Hepatocyte (in vitro differentiated cells): ENCODE data around the gene PEDS1. TPM values are rescaled to one million over a fixed set of nuclear protein-coding genes. Genes with fewer than 3 reads are reported as not detected.

Source experiments
- DNase-seq: peaks from one replicate; pipeline ENCODE4 v3.0.0-alpha.2; 2016; ENCODE audit warnings: low spot score
- H2AFZ ChIP-seq: fragments of 200-600 bp; sonication (generic); 2 replicates; pipeline ENCODE4 v1.6.0; 2016; ENCODE audit warnings: antibody characterized with exemption, mild to moderate bottlenecking
- H3K27ac ChIP-seq: fragments of 200-600 bp; sonication (generic); 2 replicates; pipeline ENCODE4 v1.5.1; 2016; ENCODE audit warnings: mild to moderate bottlenecking
- H3K27me3 ChIP-seq: fragments of 200-600 bp; sonication (generic); 2 replicates; pipeline ENCODE4 v1.6.1; 2016
- H3K36me3 ChIP-seq: fragments of 200-600 bp; sonication (generic); replicated peaks from 2 replicates; pipeline ENCODE4 v1.5.1; 2016; ENCODE audit warnings: low read depth; ENCODE audit not compliant: insufficient read depth
- H3K4me1 ChIP-seq: fragments of 200-600 bp; sonication (generic); 2 replicates; pipeline ENCODE4 v1.5.1; 2016; ENCODE audit warnings: mild to moderate bottlenecking, moderate library complexity; ENCODE audit not compliant: insufficient read depth
- H3K4me2 ChIP-seq: fragments of 200-600 bp; sonication (generic); 2 replicates; pipeline ENCODE4 v1.6.0; 2016
- H3K4me3 ChIP-seq: fragments of 200-600 bp; sonication (generic); 2 replicates; pipeline ENCODE4 v1.5.1; 2016; ENCODE audit warnings: mild to moderate bottlenecking
- H3K79me2 ChIP-seq: fragments of 200-600 bp; sonication (generic); 2 replicates; pipeline ENCODE4 v1.6.0; 2017; ENCODE audit warnings: mild to moderate bottlenecking
- H3K9me2 ChIP-seq: fragments of 200-600 bp; sonication (generic); replicated peaks from 2 replicates; pipeline ENCODE4 v1.6.0; 2017; ENCODE audit warnings: mild to moderate bottlenecking; ENCODE audit not compliant: insufficient read depth
- H3K9me3 ChIP-seq: fragments of 200-600 bp; sonication (generic); 2 replicates; pipeline ENCODE4 v1.5.1; 2016; ENCODE audit warnings: low read depth, mild to moderate bottlenecking
- H4K20me1 ChIP-seq: fragments of 200-600 bp; sonication (generic); 2 replicates; pipeline ENCODE4 v1.6.0; 2016; ENCODE audit warnings: mild to moderate bottlenecking; ENCODE audit not compliant: insufficient read depth, poor library complexity, severe bottlenecking
- CTCF ChIP-seq: fragments of 200-600 bp; sonication (generic); IDR thresholded peaks from 2 replicates; pipeline ENCODE4 v1.5.1; 2016; ENCODE audit warnings: antibody characterized with exemption, mild to moderate bottlenecking; ENCODE audit not compliant: poor library complexity
- EZH2 ChIP-seq: fragments of 200-600 bp; sonication (generic); IDR thresholded peaks from 2 replicates; pipeline ENCODE4 v1.6.1; 2016; ENCODE audit warnings: antibody characterized with exemption, mild to moderate bottlenecking, borderline replicate concordance
- EZH2phosphoT487 ChIP-seq: fragments of 200-600 bp; sonication (generic); IDR thresholded peaks from one replicate; pipeline ENCODE4 v1.6.1; 2018; ENCODE audit warnings: antibody characterized with exemption, mild to moderate bottlenecking, low read depth, moderate library complexity; ENCODE audit not compliant: unreplicated experiment, severe bottlenecking
- WGBS: methylation state at CpG from one replicate; pipeline ENCODE4 v1.1.6; 2016; ENCODE audit warnings: low lambda C conversion rate; ENCODE audit errors: missing lambda C conversion rate; 5-methylcytosine and 5-hydroxymethylcytosine counted together
- polyA plus RNA-seq: library from polyadenylated mRNA; unstranded; fragments of >200 nt; fragmentation: Nextera tagmentation; extraction: Ambion mirVana; gene quantifications from 2 replicates; pipeline ENCODE4 v1.2.1, GENCODE V29; 2016
- total RNA-seq: library from RNA; depleted of rRNA; stranded (reverse); fragments of >200 nt; gene quantifications from 2 replicates; pipeline ENCODE4 v1.2.3, GENCODE V29; 2014

Gene PEDS1
- total and polyA plus RNA-seq, 2 experiments from 2014 or later: 24.5 to 46.2 TPM

GRCh38 chr20:50121858-50122271, 31.7 kb downstream of the PEDS1 start:
- no peak overlapping the region for H2AFZ ChIP-seq
- H3K4me3 ChIP-seq: no peak overlapping the region
- WGBS: 55% methylated on average over 4 of the region's 4 CpGs
- no peaks in the 10 kb centered on the region for H4K20me1 ChIP-seq
- peak overlapping the region; percentile 12 for H3K27ac ChIP-seq
- TF ChIP-seq CTCF (no peak), EZH2phosphoT487 (no peak), EZH2 (no peak)
- H3K79me2 ChIP-seq: no peaks in the 10 kb centered on the region
- H3K4me2 ChIP-seq: no peak overlapping the region
- no peaks in the 10 kb centered on the region for H3K9me2 ChIP-seq
- no peaks in the 10 kb centered on the region for H3K36me3 ChIP-seq
- no peak for DNase-seq
- peaks cover 3% of the 10 kb centered on the region for H3K4me1 ChIP-seq
- no peaks in the 10 kb centered on the region for H3K27me3 ChIP-seq
- no peaks in the 10 kb centered on the region for H3K9me3 ChIP-seq

GRCh38 chr20:50120935-50121693, 32.4 kb downstream of the PEDS1 start:
- Histone ChIP-seq H3K79me2 (no peaks in the 10 kb centered on the region), H3K4me2 (no peak overlapping the region), H3K36me3 (no peaks in the 10 kb centered on the region), H2AFZ (no peak overlapping the region), H4K20me1 (no peaks in the 10 kb centered on the region), H3K4me3 (no peak overlapping the region), H3K27ac (no peak overlapping the region), H3K9me3 (no peaks in the 10 kb centered on the region), H3K27me3 (no peaks in the 10 kb centered on the region), H3K4me1 (no peaks in the 10 kb centered on the region), H3K9me2 (no peaks in the 10 kb centered on the region)
- WGBS: 54% methylated on average over 9 of the region's 9 CpGs
- TF ChIP-seq CTCF: peak; percentile 52
- TF ChIP-seq EZH2phosphoT487: no peak
- no peak for TF ChIP-seq EZH2
- peak; percentile 61 for DNase-seq

- Histone ChIP-seq H3K27ac (no peak overlapping the region), H3K4me3 (no peak overlapping the region), H3K9me3 (no peaks in the 10 kb centered on the region), H3K4me1 (peaks cover 12% of the 10 kb centered on the region), H3K27me3 (no peaks in the 10 kb centered on the region), H3K4me2 (no peak overlapping the region), H3K9me2 (no peaks in the 10 kb centered on the region), H4K20me1 (no peaks in the 10 kb centered on the region), H3K79me2 (peaks cover 13% of the 10 kb centered on the region), H2AFZ (no peak overlapping the region), H3K36me3 (no peaks in the 10 kb centered on the region)
- WGBS: 88% methylated on average over 2 of the region's 2 CpGs
- TF ChIP-seq EZH2phosphoT487: no peak
- TF ChIP-seq CTCF: no peak
- DNase-seq: no peak
Observed at GRCh38 chr20:50118203-50118602, 35.3 kb downstream of the PEDS1 start.
